GM21717 (cell line): ENCODE data around the gene CCT2.
A peak's percentile ranks its signal among the peaks of the same experiment; 100 is the strongest.

ENCODE experiments used
- ATAC-seq: cut with Tn5 transposase; IDR thresholded peaks from one replicate; pipeline ENCODE4 v1.9.1; 2021; ENCODE audit warnings: mild to moderate bottlenecking, moderate library complexity; ENCODE audit not compliant: unreplicated experiment

CCT2 gene

DNA sequence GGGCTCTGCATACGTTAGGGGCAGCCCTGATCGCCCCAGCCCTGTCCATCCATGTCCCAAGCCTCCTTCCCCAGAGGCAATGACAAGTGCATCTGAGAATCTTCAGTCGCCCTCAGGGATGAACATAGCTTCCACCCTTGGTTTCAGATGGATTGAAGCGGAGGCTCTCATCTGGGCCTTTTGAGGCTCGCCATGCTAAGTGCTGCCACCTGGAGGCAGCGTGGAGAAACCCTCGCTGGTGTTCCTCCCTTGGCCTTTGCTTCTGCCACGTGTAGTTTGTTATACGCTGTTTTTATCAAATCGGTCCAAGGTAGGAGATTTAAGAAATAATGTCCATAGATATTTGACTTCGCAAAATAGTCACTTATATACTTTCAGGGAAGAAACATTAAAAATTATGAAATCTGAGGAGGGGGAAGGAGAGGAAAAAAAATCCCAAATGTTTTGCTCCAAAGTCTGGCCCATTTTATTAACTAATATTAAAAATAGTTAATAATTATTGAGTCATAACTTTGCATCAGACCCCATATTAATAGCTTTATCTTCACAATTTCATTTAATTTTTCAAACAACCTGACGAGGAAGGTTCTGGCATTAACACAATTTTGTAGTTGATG is 54.2 kb downstream of the CCT2 start:
- ATAC-seq = peak; percentile 85

DNA sequence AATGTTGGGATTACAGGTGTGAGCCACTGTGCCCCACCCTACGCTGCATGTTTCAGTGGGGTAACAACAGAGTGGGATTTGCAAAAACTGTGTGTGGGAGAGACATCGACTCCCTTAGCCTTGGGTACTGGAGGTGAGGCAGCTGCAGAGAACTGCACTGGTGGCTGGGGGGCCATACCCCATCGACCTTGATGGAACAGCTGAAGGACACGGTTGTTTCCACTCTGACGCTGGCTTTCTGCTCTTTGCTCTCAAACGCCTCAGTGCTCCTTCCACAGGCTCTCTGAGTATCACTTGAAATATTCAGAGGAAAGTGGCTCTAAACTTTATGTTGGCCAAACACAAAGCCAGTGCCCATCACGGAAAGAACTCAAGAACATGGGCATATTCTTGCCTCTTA is 56.3 kb downstream of the CCT2 start:
- ATAC-seq = no peak

DNA sequence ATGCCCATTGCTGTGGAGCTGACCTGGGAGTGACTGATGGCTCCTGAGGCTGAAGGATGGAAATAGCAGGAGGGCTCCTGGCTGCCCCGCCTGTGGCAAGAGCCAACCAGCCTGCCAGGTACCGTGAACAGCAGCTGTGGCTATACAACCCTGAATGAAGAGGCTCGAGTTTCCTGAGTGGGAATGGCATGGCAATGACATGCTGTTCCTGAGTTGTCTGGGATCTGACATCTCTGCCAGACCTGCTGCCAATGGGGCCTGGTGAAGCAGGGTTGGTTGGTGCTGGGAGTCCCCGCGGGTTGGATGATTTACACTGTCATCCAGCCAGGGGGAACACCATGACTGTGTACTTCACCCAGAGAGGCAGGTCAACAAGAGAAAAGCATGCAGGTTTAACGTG is 57.3 kb downstream of the CCT2 start:
- ATAC-seq = no peak

DNA sequence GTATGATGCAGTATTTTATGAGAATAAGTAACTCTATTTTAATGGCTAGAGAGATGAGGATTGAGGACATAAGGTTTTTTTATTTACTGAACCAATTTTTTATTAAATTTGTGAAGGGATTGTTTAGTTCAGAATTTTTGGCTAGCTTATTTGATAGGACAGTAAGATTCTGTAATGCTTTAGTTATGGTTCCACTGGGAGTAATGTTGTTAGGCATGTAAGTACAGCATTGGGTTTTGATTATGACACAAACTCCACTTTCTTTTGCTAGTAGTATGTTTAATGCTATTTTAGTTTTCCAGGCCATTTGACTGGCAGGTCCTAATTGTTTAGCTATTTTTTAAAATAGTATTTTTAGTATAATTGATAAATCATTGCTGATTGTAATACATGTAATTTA is 59.3 kb downstream of the CCT2 start:
- ATAC-seq = no peak

DNA sequence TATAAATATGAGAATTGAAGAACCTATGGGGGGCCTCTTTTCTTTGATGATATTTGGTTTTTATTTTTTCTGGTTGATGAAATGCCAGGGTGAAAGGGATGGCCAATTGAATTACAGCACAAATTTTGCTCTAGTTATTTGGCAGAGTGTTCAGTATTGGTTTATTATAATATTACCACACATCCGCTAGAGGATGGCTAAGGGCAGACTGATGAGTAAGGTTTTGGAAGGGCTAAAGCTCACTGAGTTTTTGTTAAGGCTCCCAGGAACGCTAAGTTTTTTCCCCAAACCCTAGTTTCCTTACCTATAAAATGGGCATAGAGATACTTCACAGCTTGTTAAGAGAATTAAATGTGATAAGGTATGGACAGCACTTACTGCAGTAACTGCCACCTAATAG is 59.8 kb downstream of the CCT2 start:
- ATAC-seq = no peak

DNA sequence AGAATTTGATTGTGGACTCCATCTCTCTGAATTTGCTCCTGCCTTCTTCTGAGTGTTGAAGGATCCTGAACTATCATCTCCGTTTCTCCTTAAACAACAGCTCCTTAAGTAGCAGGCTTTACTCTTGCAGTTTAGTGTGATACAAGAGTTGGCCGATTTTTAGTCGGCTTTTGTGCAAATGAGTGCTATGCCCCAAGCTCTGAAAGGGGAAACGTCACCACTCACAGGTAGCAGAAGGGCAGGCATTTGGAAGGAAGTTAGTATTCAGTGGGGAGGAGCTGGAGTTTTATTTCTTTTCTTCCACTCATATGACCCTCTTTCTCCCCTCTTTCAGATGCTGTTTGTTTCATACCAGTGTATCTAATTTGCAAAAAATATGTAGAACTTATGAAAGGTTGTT is 61.9 kb downstream of the CCT2 start:
- ATAC-seq = no peak

DNA sequence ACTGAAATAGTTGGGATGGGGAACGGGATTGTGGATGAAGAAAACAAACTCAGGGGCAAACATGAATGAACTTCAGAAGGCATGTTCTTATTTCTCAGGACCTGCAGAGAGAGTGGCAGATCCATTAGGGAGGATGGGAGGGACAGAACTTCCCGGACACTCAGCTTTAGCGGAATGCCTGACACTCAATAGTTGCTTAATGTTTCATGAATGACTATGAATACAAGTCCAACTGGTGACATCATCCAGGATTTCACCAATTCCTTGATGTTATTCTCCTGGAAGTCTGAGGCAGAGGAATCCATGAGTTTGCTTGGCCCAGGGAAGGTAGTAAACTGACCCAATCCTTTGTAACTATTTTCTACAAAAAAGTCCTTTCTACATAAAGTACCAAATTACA is 63.2 kb downstream of the CCT2 start:
- ATAC-seq = no peak

DNA sequence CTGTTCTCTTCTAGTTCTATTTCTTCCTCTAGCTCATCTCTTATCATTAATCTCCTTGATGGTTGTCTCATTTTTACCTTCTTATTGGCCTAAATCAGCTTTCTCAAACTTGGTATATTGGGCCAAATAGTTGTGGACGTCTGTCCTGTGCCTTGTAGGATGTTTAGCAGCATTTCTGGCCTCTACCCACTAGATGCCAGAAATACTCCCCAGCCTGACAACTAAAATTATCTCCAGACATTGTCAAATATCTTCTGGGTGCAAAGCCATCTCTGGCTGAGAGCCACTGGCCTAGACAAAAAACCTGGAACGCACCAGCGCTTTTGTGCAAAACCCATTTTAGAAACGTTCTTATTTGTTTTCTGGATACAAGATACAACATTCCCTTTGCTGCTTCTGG is 64.3 kb downstream of the CCT2 start:
- ATAC-seq = no peak
